Osteoblast (primary cell): ENCODE measurements around the gene FERMT3. TPM values are rescaled to one million over a fixed set of nuclear protein-coding genes. Genes with fewer than 3 reads are reported as not detected.
"Not testable (repeated sequence)": the region's sequence is repeated elsewhere in the genome, so short reads cannot be mapped to it uniquely, and the experiment has no call there.

Source experiments
- DNase-seq: peaks from one replicate; pipeline ENCODE4 v3.0.0; 2011; ENCODE audit warnings: low spot score, mixed read lengths; ENCODE audit not compliant: insufficient read length; ENCODE audit errors: missing footprints
- H2AFZ ChIP-seq: 2 replicates; pipeline ENCODE4 v1.6.0; 2011; ENCODE audit warnings: mild to moderate bottlenecking, low read length
- H3K27ac ChIP-seq: 2 replicates; pipeline ENCODE4 v1.5.1; 2011; ENCODE audit warnings: mild to moderate bottlenecking, low read depth, low read length, moderate library complexity
- H3K27me3 ChIP-seq: 2 replicates; pipeline ENCODE4 v1.6.0; 2012; ENCODE audit warnings: mild to moderate bottlenecking, control low read depth, inconsistent platforms, low read length, moderate library complexity; ENCODE audit not compliant: insufficient read depth
- H3K36me3 ChIP-seq: 2 replicates; pipeline ENCODE4 v1.5.1; 2011; ENCODE audit warnings: mild to moderate bottlenecking, low read length, control low read depth, moderate library complexity; ENCODE audit not compliant: insufficient read depth
- H3K4me1 ChIP-seq: 2 replicates; pipeline ENCODE4 v1.5.1; 2011; ENCODE audit warnings: mild to moderate bottlenecking, low read length, control low read depth, moderate library complexity; ENCODE audit not compliant: insufficient read depth
- H3K4me2 ChIP-seq: 2 replicates; pipeline ENCODE4 v1.6.0; 2011; ENCODE audit warnings: mild to moderate bottlenecking, low read length; ENCODE audit not compliant: insufficient read depth
- H3K4me3 ChIP-seq: fragments of 200-600 bp; sonication (generic); 3 replicates; pipeline ENCODE4 v1.5.1; 2012; ENCODE audit warnings: mild to moderate bottlenecking, low read length, inconsistent platforms; ENCODE audit not compliant: insufficient read depth
- H3K79me2 ChIP-seq: 2 replicates; pipeline ENCODE4 v1.6.0; 2012; ENCODE audit warnings: mild to moderate bottlenecking, low read length, control low read depth, inconsistent platforms; ENCODE audit not compliant: insufficient read depth
- H3K9me3 ChIP-seq: 2 replicates; pipeline ENCODE4 v1.5.1; 2011; ENCODE audit warnings: low read depth, low read length, control low read depth
- H4K20me1 ChIP-seq: 2 replicates; pipeline ENCODE4 v1.6.0; 2012; ENCODE audit warnings: mild to moderate bottlenecking, low read length, control low read depth; ENCODE audit not compliant: insufficient read depth
- CTCF ChIP-seq: IDR thresholded peaks from 2 replicates; pipeline ENCODE4 v1.5.1; 2011; ENCODE audit warnings: mild to moderate bottlenecking, low read depth, low read length, moderate library complexity; ENCODE audit errors: extremely low read depth
- total RNA-seq: library from RNA; depleted of rRNA; stranded (reverse); fragments of >200 nt; gene quantifications from 2 replicates; pipeline ENCODE4 v1.2.3, GENCODE V29; 2012

The FERMT3 gene
- 0.59 and 1.1 TPM in 2 replicates for total RNA-seq

GRCh38 chr11:64206457-64207255 lies at the start of gene FERMT3:
Gene FERMT3 (plus strand): TSS chr11:64206721. CDS start chr11:64207365, 644 bp downstream.
- H3K36me3 ChIP-seq: peaks cover 33% of the 10 kb centered on the region
- no peaks in the 10 kb centered on the region for H3K9me3 ChIP-seq
- H3K4me3 ChIP-seq: no peak within 1 kb of the TSS
- H3K79me2 ChIP-seq: no peaks in the 10 kb centered on the region
- peak within 1 kb of the TSS; percentile 36 for H3K4me2 ChIP-seq
- peak within 1 kb of the TSS; percentile 77 for H3K27ac ChIP-seq
- peak within 1 kb of the TSS; percentile 49 for H2AFZ ChIP-seq
- H3K4me1 ChIP-seq: peaks cover 10% of the 10 kb centered on the region
- no peak for TF ChIP-seq CTCF
- H4K20me1 ChIP-seq: no peaks in the 10 kb centered on the region
- peak; percentile 31 for DNase-seq
- H3K27me3 ChIP-seq: no peaks in the 10 kb centered on the region

- peaks cover 14% of the 10 kb centered on the region for H4K20me1 ChIP-seq
- H3K27me3 ChIP-seq: no peaks in the 10 kb centered on the region
- H3K36me3 ChIP-seq: no peaks in the 10 kb centered on the region
- no peaks in the 10 kb centered on the region for H3K4me1 ChIP-seq
- no peaks in the 10 kb centered on the region for H3K9me3 ChIP-seq
- H2AFZ ChIP-seq: no peak overlapping the region
- H3K4me3 ChIP-seq: no peak overlapping the region
- H3K27ac ChIP-seq: no peak overlapping the region
- peaks cover 3% of the 10 kb centered on the region for H3K79me2 ChIP-seq
- peak; percentile 46 for DNase-seq
- no peak for TF ChIP-seq CTCF
- no peak overlapping the region for H3K4me2 ChIP-seq
These were observed 48.7 kb upstream of the FERMT3 start for GRCh38 chr11:64157631-64158394.

- no peaks in the 10 kb centered on the region for H3K27me3 ChIP-seq
- H3K4me1 ChIP-seq: peaks cover 7% of the 10 kb centered on the region
- H2AFZ ChIP-seq: no peak overlapping the region
- no peaks in the 10 kb centered on the region for H3K9me3 ChIP-seq
- no peak overlapping the region for H3K4me2 ChIP-seq
- no peak overlapping the region for H3K27ac ChIP-seq
- TF ChIP-seq CTCF: no peak
- peaks cover 3% of the 10 kb centered on the region for H3K79me2 ChIP-seq
- no peak overlapping the region for H3K4me3 ChIP-seq
- no peaks in the 10 kb centered on the region for H3K36me3 ChIP-seq
- H4K20me1 ChIP-seq: peaks cover 4% of the 10 kb centered on the region
- no peak for DNase-seq
These were observed 45.5 kb upstream of the FERMT3 start for GRCh38 chr11:64161037-64161436.

- not testable (repeated sequence) for H3K4me3 ChIP-seq, DNase-seq, H3K79me2 ChIP-seq, H4K20me1 ChIP-seq, H3K27ac ChIP-seq, H3K4me1 ChIP-seq, H2AFZ ChIP-seq, H3K4me2 ChIP-seq, H3K9me3 ChIP-seq, H3K27me3 ChIP-seq, H3K36me3 ChIP-seq
These were observed 43.8 kb upstream of the FERMT3 start for GRCh38 chr11:64162769-64163168.
